ENCODE results near the gene DGLUCY. TPM values are rescaled to one million over a fixed set of nuclear protein-coding genes. Genes with fewer than 3 reads are reported as not detected.

DGLUCY gene
- total RNA-seq, 1 experiment from 2014 or later, result 67.0 TPM

GRCh38 chr14:91075553-91075952 lies 38.3 kb upstream of the DGLUCY start:
- POLR2A ChIA-PET, result no interaction called here
- RAD21 ChIA-PET (ENCODE audit: low non-redundant PET in 1 of 2, low total read pairs in 2 of 2, uncharacterized antibody in 2 of 2, unreplicated experiment in 2 of 2), result no interaction called here
- H3K9me3 ChIP-seq (ENCODE audit: control insufficient read depth in 1 of 2, insufficient read depth in 1 of 2, low read depth in 1 of 2, low read length in 2 of 2), result no peaks in the 10 kb centered on the region
- DNase-seq (ENCODE audit: low read depth, low spot score), result no peak
- no peak overlapping the region for H3K27ac ChIP-seq (ENCODE audit: low read depth, low read length)
- no peaks in the 10 kb centered on the region for H3K4me1 ChIP-seq (ENCODE audit: control insufficient read depth in 1 of 2, insufficient read depth in 2 of 2, low read length in 2 of 2)
- H3K9ac ChIP-seq (ENCODE audit: low read length), result no peak overlapping the region
- no peak overlapping the region for H3K4me2 ChIP-seq (ENCODE audit: low read length)
- no peaks in the 10 kb centered on the region for H4K20me1 ChIP-seq (ENCODE audit: insufficient read depth)
- CTCF ChIA-PET, result no interaction called here
- H3K79me2 ChIP-seq (ENCODE audit: insufficient read depth, low read length), result no peaks in the 10 kb centered on the region
- ATAC-seq, result no peak
- H3K36me3 ChIP-seq (ENCODE audit: control insufficient read depth in 1 of 2, insufficient read depth in 2 of 2, low read length in 2 of 2), result no peaks in the 10 kb centered on the region
- no peaks in the 10 kb centered on the region for H3K27me3 ChIP-seq (ENCODE audit: insufficient read depth, low read length)
- intact Hi-C loops (cut with micrococcal nuclease), result no loop called here
- no peak overlapping the region for H3K4me3 ChIP-seq (replicated peaks in 1 of 2; ENCODE audit: low read depth in 1 of 2, low read length in 2 of 2)
- H2AFZ ChIP-seq (ENCODE audit: low read depth, low read length, poor library complexity, severe bottlenecking), result no peak overlapping the region
- no peaks in the 10 kb centered on the region for H3K9me2 ChIP-seq (ENCODE audit: insufficient read depth)
- no TSS peak for BruUV-seq (replicated peaks)
- no peak for TF ChIP-seq JUND (IDR thresholded peaks at IDR 0.05)
- TF ChIP-seq EZH2phosphoT487 (IDR thresholded peaks at IDR 0.05; ENCODE audit: borderline replicate concordance), result no peak
- TF ChIP-seq ZBTB33 (IDR thresholded peaks at IDR 0.05; ENCODE audit: extremely low read depth, insufficient replicate concordance, low read length), result no peak
- TF ChIP-seq FOSL1 (IDR thresholded peaks at IDR 0.05; ENCODE audit: low read depth), result no peak
- no peak for TF ChIP-seq SRF (IDR thresholded peaks at IDR 0.05; ENCODE audit: low read depth)
- TF ChIP-seq CEBPB (IDR thresholded peaks at IDR 0.05; ENCODE audit: low read depth), result no peak

GRCh38 chr14:91078095-91078737 lies 35.7 kb upstream of the DGLUCY start:
- no peak overlapping the region for H3K4me3 ChIP-seq (replicated peaks in 1 of 2; ENCODE audit: low read depth in 1 of 2, low read length in 2 of 2)
- no peaks in the 10 kb centered on the region for H3K4me1 ChIP-seq (ENCODE audit: control insufficient read depth in 1 of 2, insufficient read depth in 2 of 2, low read length in 2 of 2)
- ChIA-PET RAD21 (ENCODE audit: low non-redundant PET in 1 of 2, low total read pairs in 2 of 2, uncharacterized antibody in 2 of 2, unreplicated experiment in 2 of 2) (no interaction called here), CTCF (no interaction called here), POLR2A (no interaction called here)
- H3K9ac ChIP-seq (ENCODE audit: low read length), result no peak overlapping the region
- no peaks in the 10 kb centered on the region for H3K36me3 ChIP-seq (ENCODE audit: control insufficient read depth in 1 of 2, insufficient read depth in 2 of 2, low read length in 2 of 2)
- H3K9me3 ChIP-seq (ENCODE audit: control insufficient read depth in 1 of 2, insufficient read depth in 1 of 2, low read depth in 1 of 2, low read length in 2 of 2), result no peaks in the 10 kb centered on the region
- TF ChIP-seq FOSL1 (IDR thresholded peaks at IDR 0.05; ENCODE audit: low read depth), result no peak
- TF ChIP-seq SIN3A (IDR thresholded peaks at IDR 0.05; ENCODE audit: low read depth), result no peak
- no peak for TF ChIP-seq CEBPB (IDR thresholded peaks at IDR 0.05; ENCODE audit: low read depth)
- no peak for TF ChIP-seq YY1 (IDR thresholded peaks at IDR 0.05; ENCODE audit: extremely low read depth, insufficient replicate concordance, low read depth, low read length)
- TF ChIP-seq, protein P1, sequence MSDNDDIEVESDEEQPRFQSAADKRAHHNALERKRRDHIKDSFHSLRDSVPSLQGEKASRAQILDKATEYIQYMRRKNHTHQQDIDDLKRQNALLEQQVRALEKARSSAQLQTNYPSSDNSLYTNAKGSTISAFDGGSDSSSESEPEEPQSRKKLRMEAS (IDR thresholded peaks at IDR 0.05), result no peak
- no peak for TF ChIP-seq EZH2phosphoT487 (IDR thresholded peaks at IDR 0.05; ENCODE audit: borderline replicate concordance)
- no peak for TF ChIP-seq ATF3 (IDR thresholded peaks at IDR 0.05)
- no peak for TF ChIP-seq ZBTB33 (IDR thresholded peaks at IDR 0.05; ENCODE audit: extremely low read depth, insufficient replicate concordance, low read length)
- no peak for TF ChIP-seq SRF (IDR thresholded peaks at IDR 0.05; ENCODE audit: low read depth)
- TF ChIP-seq ZNF274 (IDR thresholded peaks at IDR 0.05; ENCODE audit: low read depth, low read length), result no peak
- no peak for TF ChIP-seq EGR1 (IDR thresholded peaks at IDR 0.05; ENCODE audit: low read depth)
- no peak overlapping the region for H3K4me2 ChIP-seq (ENCODE audit: low read length)
- no peak for ATAC-seq
- H3K27me3 ChIP-seq (ENCODE audit: insufficient read depth, low read length), result no peaks in the 10 kb centered on the region
- no peaks in the 10 kb centered on the region for H3K79me2 ChIP-seq (ENCODE audit: insufficient read depth, low read length)
- no peak overlapping the region for H3K27ac ChIP-seq (ENCODE audit: low read depth, low read length)
- no peak overlapping the region for H2AFZ ChIP-seq (ENCODE audit: low read depth, low read length, poor library complexity, severe bottlenecking)
- H4K20me1 ChIP-seq (ENCODE audit: insufficient read depth), result no peaks in the 10 kb centered on the region
- H3K9me2 ChIP-seq (ENCODE audit: insufficient read depth), result no peaks in the 10 kb centered on the region
- no TSS peak for BruUV-seq (replicated peaks)
- intact Hi-C loops (cut with micrococcal nuclease), result no loop called here
- no peak for DNase-seq (ENCODE audit: low read depth, low spot score)
